Upper lobe of left lung (tissue), 4 donors: ENCODE data around the gene MOSPD2.

Experiments used
- CTCF ChIP-seq, 6 experiments: fragments of 450-650 bp in 4 of 6; fragments of 200-600 bp in 2 of 6; sonication (generic) in 2 of 6; IDR thresholded peaks; one replicate each; pipeline ENCODE4 v1.5.1; 2016 to 2019; ENCODE audit warnings: antibody characterized with exemption in 6 of 6
- EP300 ChIP-seq, 4 donors: sonication (generic); formaldehyde crosslinking; IDR thresholded peaks; one replicate each; pipeline ENCODE4 v1.5.1; 2017; ENCODE audit warnings: antibody characterized with exemption in 4 of 4, control low read depth in 2 of 4
- POLR2A ChIP-seq, 4 donors: fragments of 450-650 bp; IDR thresholded peaks; one replicate each; pipeline ENCODE4 v1.5.1; 2016 to 2017; ENCODE audit warnings: antibody characterized with exemption in 4 of 4, mild to moderate bottlenecking in 2 of 4
- POLR2AphosphoS5 ChIP-seq, 2 donors: sonication (generic); formaldehyde crosslinking; IDR thresholded peaks; one replicate each; pipeline ENCODE4 v1.5.1; 2017; ENCODE audit warnings: antibody characterized with exemption in 2 of 2

- TF ChIP-seq POLR2A (IDR thresholded peaks at IDR 0.05) = no peak
- TF ChIP-seq CTCF (IDR thresholded peaks at IDR 0.05) = no peak
- TF ChIP-seq POLR2AphosphoS5 (IDR thresholded peaks at IDR 0.05) = no peak
- TF ChIP-seq EP300 (IDR thresholded peaks at IDR 0.05) = no peak
Measured at GRCh38 chrX:14843666-14844065, 29.6 kb upstream of the MOSPD2 start.
